Neural cell (in vitro differentiated cells): Measurements from ENCODE around the gene POLR1D.

Source experiments
- CTCF ChIP-seq: fragments of 450-650 bp; IDR thresholded peaks from 2 replicates; pipeline ENCODE4 v1.5.1; 2014; ENCODE audit warnings: antibody characterized with exemption, mild to moderate bottlenecking, moderate library complexity; ENCODE audit not compliant: poor library complexity, severe bottlenecking
- TAF1 ChIP-seq: IDR thresholded peaks from 2 replicates; pipeline ENCODE4 v1.6.1; 2012; ENCODE audit warnings: low read depth

- TF ChIP-seq CTCF (no peak), TAF1 (peak; percentile 60)
These were observed at the start of gene POLR1D for GRCh38 chr13:27621366-27622101.
